SU-DHL-6 (cell line): ENCODE measurements around the gene ABHD12B.

Experiments
- H2AFZ ChIP-seq: fragments of 200-600 bp; sonication (generic); 2 replicates; pipeline ENCODE4 v1.6.1; 2014; ENCODE audit warnings: low read depth, mild to moderate bottlenecking, moderate library complexity, mixed read lengths, antibody characterized with exemption, low read length; ENCODE audit not compliant: severe bottlenecking
- H3F3A ChIP-seq: fragments of 200-600 bp; shearing (Covaris generic); 2 replicates; pipeline ENCODE4 v1.6.0; 2016; ENCODE audit warnings: antibody characterized with exemption, mild to moderate bottlenecking; ENCODE audit not compliant: insufficient read depth
- H3K27ac ChIP-seq: fragments of 200-600 bp; sonication (generic); 2 replicates; pipeline ENCODE4 v1.5.1; 2016; ENCODE audit warnings: low read depth, mild to moderate bottlenecking, low read length, moderate library complexity, mixed read lengths
- H3K27me3 ChIP-seq: fragments of 200-600 bp; sonication (generic), shearing (Covaris generic); 2 replicates; pipeline ENCODE4 v1.6.0; 2014; ENCODE audit warnings: mild to moderate bottlenecking, low read length
- H3K36me3 ChIP-seq: fragments of 200-600 bp; sonication (generic); 2 replicates; pipeline ENCODE4 v1.6.1; 2014; ENCODE audit warnings: mild to moderate bottlenecking, low read length, mixed read lengths
- H3K4me2 ChIP-seq: fragments of 300-600, 200-600 bp; shearing (Covaris generic), sonication (generic); 2 replicates; pipeline ENCODE4 v1.6.0; 2014; ENCODE audit warnings: low read length, low read depth, mild to moderate bottlenecking; ENCODE audit not compliant: poor library complexity, severe bottlenecking
- H3K4me3 ChIP-seq: fragments of 200-600 bp; sonication (generic); 2 replicates; pipeline ENCODE4 v1.5.1; 2014; ENCODE audit warnings: antibody characterized with exemption, low read length, mild to moderate bottlenecking, mixed read lengths; ENCODE audit not compliant: insufficient read depth, poor library complexity, severe bottlenecking
- H3K79me2 ChIP-seq: fragments of 200-600 bp; sonication (generic); 2 replicates; pipeline ENCODE4 v1.6.1; 2014; ENCODE audit warnings: mild to moderate bottlenecking, low read length, moderate library complexity; ENCODE audit not compliant: insufficient read depth
- H3K9ac ChIP-seq: fragments of 200-600 bp; sonication (generic); 2 replicates; pipeline ENCODE4 v1.7.0; 2014; ENCODE audit warnings: mild to moderate bottlenecking, low read length
- H3K9me2 ChIP-seq: fragments of 200-600 bp; sonication (generic); replicated peaks from 2 replicates; pipeline ENCODE4 v1.6.1; 2014; ENCODE audit warnings: low read length; ENCODE audit not compliant: insufficient read depth
- H3K9me3 ChIP-seq: fragments of 200-600 bp; sonication (generic); 2 replicates; pipeline ENCODE4 v1.6.1; 2014; ENCODE audit warnings: low read length, mixed read lengths; ENCODE audit not compliant: insufficient read depth
- H4K20me1 ChIP-seq: fragments of 200-600 bp; sonication (generic); 2 replicates; pipeline ENCODE4 v1.6.1; 2014; ENCODE audit warnings: low read depth, mild to moderate bottlenecking, antibody characterized with exemption, low read length, moderate library complexity, mixed read lengths
- EZH2phosphoT487 ChIP-seq: fragments of 200-600 bp; sonication (generic), shearing (Covaris generic); conservative IDR thresholded peaks from 2 replicates; pipeline ENCODE4 v1.6.1; 2018; ENCODE audit warnings: mild to moderate bottlenecking, antibody characterized with exemption, low read length, moderate library complexity, mixed read lengths
- TF ChIP-seq, protein P1 (sequence below): fragments of 200-600 bp; sonication (generic); IDR thresholded peaks from one replicate; pipeline ENCODE4 v1.5.1; 2017; ENCODE audit warnings: antibody characterized with exemption, mild to moderate bottlenecking, low read length, moderate library complexity; ENCODE audit not compliant: insufficient read depth, poor library complexity, severe bottlenecking

ABHD12B gene

DNA sequence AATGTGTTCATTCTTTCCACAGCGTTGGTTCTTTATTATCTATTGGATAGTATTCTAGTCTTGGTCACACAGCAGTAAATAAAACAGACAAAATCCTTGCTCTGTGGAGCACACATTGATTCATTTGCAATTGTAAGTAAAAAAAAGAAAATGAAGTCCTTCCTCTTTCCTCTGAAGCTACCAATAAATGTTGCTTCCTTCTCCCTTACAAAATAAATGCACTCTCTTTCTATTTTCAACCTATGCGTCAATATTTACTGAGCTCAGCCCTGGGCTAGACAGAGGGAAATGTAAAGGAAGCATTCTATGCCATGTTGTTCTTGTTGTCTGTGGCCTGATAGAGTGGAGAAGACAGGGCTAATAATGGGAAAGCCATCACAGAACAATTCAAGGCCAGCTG is 2.9 kb downstream of the ABHD12B start:
- no peak overlapping the region for H3K27ac ChIP-seq
- no peak overlapping the region for H3K9ac ChIP-seq
- no peaks in the 10 kb centered on the region for H3K36me3 ChIP-seq
- TF ChIP-seq EZH2phosphoT487: no peak
- TF ChIP-seq, protein P1, sequence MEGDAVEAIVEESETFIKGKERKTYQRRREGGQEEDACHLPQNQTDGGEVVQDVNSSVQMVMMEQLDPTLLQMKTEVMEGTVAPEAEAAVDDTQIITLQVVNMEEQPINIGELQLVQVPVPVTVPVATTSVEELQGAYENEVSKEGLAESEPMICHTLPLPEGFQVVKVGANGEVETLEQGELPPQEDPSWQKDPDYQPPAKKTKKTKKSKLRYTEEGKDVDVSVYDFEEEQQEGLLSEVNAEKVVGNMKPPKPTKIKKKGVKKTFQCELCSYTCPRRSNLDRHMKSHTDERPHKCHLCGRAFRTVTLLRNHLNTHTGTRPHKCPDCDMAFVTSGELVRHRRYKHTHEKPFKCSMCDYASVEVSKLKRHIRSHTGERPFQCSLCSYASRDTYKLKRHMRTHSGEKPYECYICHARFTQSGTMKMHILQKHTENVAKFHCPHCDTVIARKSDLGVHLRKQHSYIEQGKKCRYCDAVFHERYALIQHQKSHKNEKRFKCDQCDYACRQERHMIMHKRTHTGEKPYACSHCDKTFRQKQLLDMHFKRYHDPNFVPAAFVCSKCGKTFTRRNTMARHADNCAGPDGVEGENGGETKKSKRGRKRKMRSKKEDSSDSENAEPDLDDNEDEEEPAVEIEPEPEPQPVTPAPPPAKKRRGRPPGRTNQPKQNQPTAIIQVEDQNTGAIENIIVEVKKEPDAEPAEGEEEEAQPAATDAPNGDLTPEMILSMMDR: no peak
- H3F3A ChIP-seq: no peaks in the 10 kb centered on the region
- no peaks in the 10 kb centered on the region for H4K20me1 ChIP-seq
- H3K4me2 ChIP-seq: no peak overlapping the region
- H3K9me3 ChIP-seq: no peaks in the 10 kb centered on the region
- no peaks in the 10 kb centered on the region for H3K27me3 ChIP-seq
- no peaks in the 10 kb centered on the region for H3K79me2 ChIP-seq
- H2AFZ ChIP-seq: no peak overlapping the region
- H3K4me3 ChIP-seq: no peak overlapping the region
- H3K9me2 ChIP-seq: no peaks in the 10 kb centered on the region

DNA sequence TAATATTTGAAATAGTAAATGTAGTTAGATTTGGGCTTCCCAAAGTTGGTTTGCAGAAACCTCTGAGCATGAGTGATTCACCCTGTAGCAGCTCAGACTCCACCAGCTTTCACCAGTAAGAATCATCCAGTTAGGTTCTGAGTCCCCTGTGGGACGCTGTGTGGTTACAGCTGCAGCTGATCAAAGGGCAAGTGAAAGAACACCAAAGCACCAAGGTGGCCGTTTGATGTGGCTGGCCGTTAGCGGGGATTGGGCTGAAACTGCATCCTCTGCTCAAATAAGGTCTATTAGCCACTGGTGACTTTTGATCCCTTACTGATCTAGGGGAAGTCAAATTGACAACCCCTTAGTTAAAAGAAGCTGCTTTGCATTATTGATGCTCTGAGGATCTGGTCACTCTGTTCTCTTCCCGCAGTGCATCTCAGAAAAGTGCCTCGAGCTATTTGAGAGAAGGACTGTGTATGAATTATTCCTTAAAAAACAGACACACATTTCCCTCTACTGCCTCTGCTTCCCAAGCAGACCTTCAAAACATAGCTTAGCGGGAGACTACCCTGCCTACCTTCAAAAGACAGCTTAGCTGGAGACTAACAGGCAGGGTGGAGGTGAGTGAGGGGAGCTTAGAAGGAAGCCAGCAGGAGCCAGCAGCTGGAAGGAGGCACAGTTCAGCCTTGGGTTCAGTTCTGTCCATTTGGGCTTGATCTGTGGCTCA is 3.7 kb downstream of the ABHD12B start:
- Histone ChIP-seq H3K79me2 (no peaks in the 10 kb centered on the region), H3K9me3 (no peaks in the 10 kb centered on the region), H3K27ac (no peak overlapping the region), H3F3A (no peaks in the 10 kb centered on the region), H3K9ac (no peak overlapping the region), H3K27me3 (no peaks in the 10 kb centered on the region), H2AFZ (no peak overlapping the region), H4K20me1 (no peaks in the 10 kb centered on the region), H3K4me2 (no peak overlapping the region), H3K9me2 (no peaks in the 10 kb centered on the region), H3K4me3 (no peak overlapping the region), H3K36me3 (no peaks in the 10 kb centered on the region)
- TF ChIP-seq EZH2phosphoT487: no peak
- TF ChIP-seq, protein P1: no peak

DNA sequence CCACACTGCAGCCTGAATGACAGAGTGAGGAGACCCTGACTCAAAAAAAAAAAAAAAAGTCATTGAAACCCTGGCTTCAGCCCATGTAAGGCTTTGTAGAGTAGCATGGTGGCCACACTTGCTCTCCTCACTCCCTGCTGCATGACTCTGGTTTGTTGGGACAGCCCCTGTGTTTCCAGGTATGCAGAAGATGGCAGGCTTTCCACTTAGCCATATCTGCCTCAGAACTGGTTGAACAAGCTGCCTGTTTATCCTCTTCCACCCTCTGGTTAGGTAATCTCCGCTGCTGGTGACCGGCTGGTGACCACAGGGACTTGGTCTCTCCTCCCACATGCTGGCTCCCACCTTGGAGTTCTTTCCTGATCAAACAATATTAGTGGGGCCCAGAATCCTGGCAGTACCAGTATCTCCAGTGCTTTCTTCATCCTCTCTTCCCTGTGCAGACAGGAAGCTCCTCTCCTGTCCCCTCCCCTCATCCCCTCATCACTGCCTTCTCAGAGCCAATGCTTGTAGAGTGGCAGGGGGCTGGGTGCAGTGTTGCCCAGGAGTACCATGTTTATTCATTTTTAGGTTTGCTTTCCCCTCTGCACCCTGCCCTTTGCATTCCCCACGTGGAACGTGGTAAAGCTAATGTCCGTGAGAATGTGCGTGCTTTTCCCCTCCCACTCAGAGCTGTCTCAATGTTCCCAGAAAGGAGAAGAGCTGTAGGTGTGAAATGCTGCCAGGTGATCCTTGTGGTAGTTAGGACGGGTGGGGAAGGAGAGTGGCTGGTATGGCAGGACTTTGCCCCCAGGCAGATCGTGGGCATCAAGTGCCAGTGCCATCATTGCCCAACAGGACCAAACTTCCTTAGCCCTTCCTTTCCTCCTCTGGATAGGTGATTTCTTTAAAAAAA is 11.3 kb downstream of the ABHD12B start:
- Histone ChIP-seq H2AFZ (no peak overlapping the region), H3K27me3 (no peaks in the 10 kb centered on the region), H3K9me2 (no peaks in the 10 kb centered on the region), H3K4me2 (no peak overlapping the region), H3K4me3 (no peak overlapping the region), H4K20me1 (no peaks in the 10 kb centered on the region), H3K9me3 (no peaks in the 10 kb centered on the region), H3K79me2 (no peaks in the 10 kb centered on the region), H3K27ac (no peak overlapping the region), H3K9ac (no peak overlapping the region), H3K36me3 (no peaks in the 10 kb centered on the region), H3F3A (no peaks in the 10 kb centered on the region)
- TF ChIP-seq, protein P1: no peak
- TF ChIP-seq EZH2phosphoT487: no peak
